Adrenal gland (tissue), 5 donors: ENCODE results near the gene RAD51AP1.

Experiments
- POLR2A ChIP-seq, 2 donors: fragments of 450-650 bp; IDR thresholded peaks; one replicate each; pipeline ENCODE4 v1.6.1; 2017; ENCODE audit warnings: antibody characterized with exemption in 2 of 2, mild to moderate bottlenecking in 2 of 2, moderate library complexity in 1 of 2
- TF ChIP-seq, protein P1 (sequence below), 6 experiments: fragments of 450-650 bp in 4 of 6; fragments of 200-600 bp in 2 of 6; sonication (generic) in 1 of 6; IDR thresholded peaks; 1 replicate in 5 of 6; 2 replicates in 1 of 6; pipeline versions ENCODE4 v1.5.1 to v1.8.0; 2016 to 2021; ENCODE audit warnings: antibody characterized with exemption in 6 of 6, mild to moderate bottlenecking in 2 of 6, moderate library complexity in 1 of 6
- donor health status: DM: no; HTN: no; CAD: no.

DNA sequence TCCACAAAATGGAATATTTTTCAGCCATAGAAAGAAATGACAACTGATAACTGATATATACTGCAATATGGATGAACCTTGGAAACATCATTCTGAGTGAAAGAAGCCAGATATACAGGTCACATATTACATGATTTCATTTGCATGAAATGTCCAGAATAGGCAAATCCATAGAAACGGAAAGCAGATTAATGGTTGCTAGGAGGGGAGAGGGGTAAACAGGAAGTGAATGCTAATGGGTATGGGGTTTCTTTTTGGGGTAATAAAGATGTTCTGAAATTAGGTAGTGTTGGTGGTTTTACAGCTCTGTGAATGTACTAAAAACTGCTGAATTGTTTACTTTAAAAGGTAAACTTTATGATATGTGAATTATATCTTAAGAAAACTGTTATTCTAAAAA, 6.5 kb downstream of the RAD51AP1 start:
- TF ChIP-seq, protein P1, sequence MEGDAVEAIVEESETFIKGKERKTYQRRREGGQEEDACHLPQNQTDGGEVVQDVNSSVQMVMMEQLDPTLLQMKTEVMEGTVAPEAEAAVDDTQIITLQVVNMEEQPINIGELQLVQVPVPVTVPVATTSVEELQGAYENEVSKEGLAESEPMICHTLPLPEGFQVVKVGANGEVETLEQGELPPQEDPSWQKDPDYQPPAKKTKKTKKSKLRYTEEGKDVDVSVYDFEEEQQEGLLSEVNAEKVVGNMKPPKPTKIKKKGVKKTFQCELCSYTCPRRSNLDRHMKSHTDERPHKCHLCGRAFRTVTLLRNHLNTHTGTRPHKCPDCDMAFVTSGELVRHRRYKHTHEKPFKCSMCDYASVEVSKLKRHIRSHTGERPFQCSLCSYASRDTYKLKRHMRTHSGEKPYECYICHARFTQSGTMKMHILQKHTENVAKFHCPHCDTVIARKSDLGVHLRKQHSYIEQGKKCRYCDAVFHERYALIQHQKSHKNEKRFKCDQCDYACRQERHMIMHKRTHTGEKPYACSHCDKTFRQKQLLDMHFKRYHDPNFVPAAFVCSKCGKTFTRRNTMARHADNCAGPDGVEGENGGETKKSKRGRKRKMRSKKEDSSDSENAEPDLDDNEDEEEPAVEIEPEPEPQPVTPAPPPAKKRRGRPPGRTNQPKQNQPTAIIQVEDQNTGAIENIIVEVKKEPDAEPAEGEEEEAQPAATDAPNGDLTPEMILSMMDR (IDR thresholded peaks at IDR 0.05) = no peak
- no peak for TF ChIP-seq POLR2A (IDR thresholded peaks at IDR 0.05)
